NCI-H2196 treated with DMSO at 0.1 percent for 48 hours (cell line): Measurements from ENCODE around the gene AGPS.
"Not testable (repeated sequence)": the region's sequence is repeated elsewhere in the genome, so short reads cannot be mapped to it uniquely, and the experiment has no call there.

Source experiments
- DNase-seq: peaks from one replicate; lab custom pipeline; 2025; ENCODE audit not compliant: unreplicated experiment; lab: John Stamatoyannopoulos, UW

Gene AGPS

DNA sequence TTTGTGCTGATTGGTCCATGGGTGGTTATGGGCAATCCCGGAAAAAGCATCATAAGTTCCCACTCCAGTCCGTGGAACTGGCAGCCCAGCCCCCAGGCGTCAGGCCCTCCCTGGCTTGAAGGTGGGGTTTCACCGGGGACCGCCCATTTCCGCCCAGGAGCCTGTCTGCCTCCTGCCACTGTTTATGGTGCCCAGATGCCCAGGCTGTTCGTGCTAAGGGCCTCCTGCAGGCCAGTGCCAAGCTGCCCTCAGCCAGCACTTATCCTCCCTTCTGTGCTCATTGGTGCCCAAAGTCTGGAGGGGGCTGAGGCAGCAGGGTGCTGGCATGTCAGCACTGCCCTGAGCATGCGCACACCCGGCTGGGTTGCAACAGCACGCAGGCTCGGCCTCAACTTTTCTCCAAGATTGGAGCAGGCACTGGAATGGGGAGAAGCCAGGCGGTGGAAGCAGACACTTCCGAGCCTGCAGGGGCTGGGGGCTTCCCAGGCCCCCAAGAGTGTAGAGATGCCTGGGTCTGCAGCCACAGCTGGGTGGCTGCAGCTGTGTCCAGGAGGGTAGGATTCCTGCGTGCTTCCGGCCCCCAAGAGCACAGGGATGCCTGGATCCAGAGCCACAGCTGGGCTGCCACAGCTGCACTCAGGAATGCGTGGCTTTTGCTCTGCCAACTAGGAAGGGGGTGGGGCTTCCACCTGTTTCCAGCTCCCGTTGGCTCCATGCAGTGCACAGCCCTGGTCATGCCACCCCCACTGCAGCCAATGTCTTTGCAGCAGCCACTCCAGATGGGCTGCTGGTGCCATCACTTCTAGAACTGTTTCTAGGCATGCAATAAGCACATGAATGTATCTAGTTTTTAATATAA is 74.0 kb downstream of the AGPS start:
- DNase-seq = no peak

GRCh38 chr2:177467646-177468045 is 75.1 kb downstream of the AGPS start:
- no peak for DNase-seq

GRCh38 chr2:177471990-177472389 is 79.4 kb downstream of the AGPS start:
- no peak for DNase-seq

GRCh38 chr2:177474301-177474700 is 81.7 kb downstream of the AGPS start:
- DNase-seq = no peak

DNA sequence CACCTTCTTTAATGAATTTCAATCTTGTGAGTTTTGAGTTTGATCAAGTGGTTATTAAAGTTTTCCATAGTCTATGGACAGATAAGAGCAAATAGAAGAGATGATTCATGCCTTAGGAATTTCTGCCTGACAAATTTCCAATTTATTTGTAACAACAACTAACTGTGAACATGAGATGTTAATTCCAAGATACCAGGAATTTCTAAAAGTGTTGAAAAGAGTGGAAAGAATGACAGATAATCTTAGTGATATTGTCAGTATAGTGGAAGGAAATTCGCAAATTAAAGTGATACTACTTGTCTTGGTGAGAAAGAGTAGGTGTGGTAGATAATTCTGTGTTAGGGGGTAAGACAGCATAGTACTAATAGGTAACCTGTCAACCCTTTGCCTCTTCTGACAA is 82.4 kb downstream of the AGPS start:
- DNase-seq = no peak

GRCh38 chr2:177476897-177477296 is 84.3 kb downstream of the AGPS start:
- no peak for DNase-seq

- no peak for DNase-seq
Observed at GRCh38 chr2:177478029-177478428, 85.5 kb downstream of the AGPS start.

GRCh38 chr2:177478907-177479306 is 86.3 kb downstream of the AGPS start:
- DNase-seq = no peak

DNA sequence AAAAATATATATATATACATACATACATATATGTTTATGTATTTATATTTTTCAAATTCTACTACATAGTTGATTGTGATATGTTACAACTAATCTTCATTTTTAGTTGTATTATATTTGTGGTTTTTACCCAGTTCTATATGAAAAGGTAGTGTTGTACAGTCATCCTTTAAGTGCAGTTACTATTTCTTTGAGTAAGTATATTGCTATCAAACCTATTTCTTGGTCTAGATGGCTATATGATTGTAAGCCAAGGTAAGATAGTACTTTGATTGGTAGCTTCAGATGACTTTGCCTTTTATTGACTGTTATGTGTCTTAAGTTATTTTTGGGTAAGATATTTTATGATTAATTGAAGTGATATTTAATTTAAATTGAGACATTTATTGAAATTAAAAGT is 89.6 kb downstream of the AGPS start:
- DNase-seq = no peak

DNA sequence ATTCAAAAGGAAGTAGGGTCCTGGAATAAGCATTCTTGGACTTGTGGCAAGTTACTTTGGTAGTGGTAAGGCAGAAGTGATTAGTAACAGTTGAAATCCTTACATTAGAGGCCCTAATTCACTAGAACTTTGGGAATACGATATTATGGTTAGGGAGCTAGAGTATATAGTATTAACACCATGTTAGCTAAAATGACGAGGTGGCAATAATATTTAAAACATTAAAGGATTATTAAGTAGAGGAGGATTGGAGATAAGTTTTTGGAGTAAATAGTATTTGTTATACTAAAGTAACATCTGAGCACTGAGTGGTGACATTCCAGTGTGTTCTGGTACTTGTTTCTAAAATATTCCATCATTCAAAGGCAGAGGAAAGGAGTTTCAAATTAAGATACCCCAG is 91.0 kb downstream of the AGPS start:
- no peak for DNase-seq

- no peak for DNase-seq
Observed at GRCh38 chr2:177484180-177484795, 91.7 kb downstream of the AGPS start.

- not testable (repeated sequence) for DNase-seq
Observed at GRCh38 chr2:177485657-177486056, 93.1 kb downstream of the AGPS start.

DNA sequence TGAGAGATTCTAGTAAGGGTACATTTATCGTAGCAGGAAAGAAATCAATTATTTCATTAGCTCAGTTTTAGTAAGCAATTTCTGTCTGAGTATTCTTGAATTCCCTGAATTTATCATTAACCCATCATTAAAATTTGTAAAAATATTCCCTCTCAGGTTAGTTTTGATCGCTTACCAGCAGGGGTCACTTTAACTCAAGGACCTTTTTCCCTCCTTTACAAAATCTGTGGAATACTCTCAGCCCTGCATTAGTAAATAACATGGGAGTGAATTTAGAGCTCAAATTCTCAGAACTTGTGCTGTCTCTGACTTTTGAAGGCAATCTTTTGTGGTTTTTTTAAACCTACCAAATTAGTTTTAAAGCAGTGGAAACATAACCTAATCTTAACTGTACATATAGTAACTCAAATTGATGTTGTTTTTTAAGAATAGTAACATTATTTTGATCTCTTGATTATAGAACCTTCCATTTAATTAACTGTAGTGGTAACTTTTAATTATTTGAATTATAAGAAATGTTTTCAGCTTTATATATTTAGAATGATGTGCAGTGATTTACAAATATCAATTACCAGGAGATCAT is 97.2 kb downstream of the AGPS start:
- peak; percentile 11 for DNase-seq

GRCh38 chr2:177495945-177496344 is 103.4 kb downstream of the AGPS start:
- DNase-seq = no peak

DNA sequence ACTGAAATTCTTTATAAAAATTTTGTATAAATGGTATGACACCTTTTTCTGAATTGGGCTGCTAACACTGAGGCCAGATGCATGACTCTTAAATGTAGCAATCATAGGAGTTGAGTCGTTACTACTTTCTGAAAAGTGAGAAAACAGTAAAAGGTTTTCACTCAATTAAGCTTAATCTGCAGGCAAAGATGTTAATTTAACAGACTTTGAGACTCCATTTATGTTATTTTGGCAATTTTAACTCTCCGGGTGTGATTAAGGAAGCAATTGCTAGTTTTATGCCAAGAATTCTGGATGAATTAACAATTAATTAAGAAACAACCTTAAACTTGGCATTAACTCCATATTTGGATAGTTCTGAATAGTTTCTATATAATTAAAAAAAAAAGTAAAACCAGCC is 104.3 kb downstream of the AGPS start:
- no peak for DNase-seq

GRCh38 chr2:177501186-177501585 is 108.6 kb downstream of the AGPS start:
- no peak for DNase-seq

DNA sequence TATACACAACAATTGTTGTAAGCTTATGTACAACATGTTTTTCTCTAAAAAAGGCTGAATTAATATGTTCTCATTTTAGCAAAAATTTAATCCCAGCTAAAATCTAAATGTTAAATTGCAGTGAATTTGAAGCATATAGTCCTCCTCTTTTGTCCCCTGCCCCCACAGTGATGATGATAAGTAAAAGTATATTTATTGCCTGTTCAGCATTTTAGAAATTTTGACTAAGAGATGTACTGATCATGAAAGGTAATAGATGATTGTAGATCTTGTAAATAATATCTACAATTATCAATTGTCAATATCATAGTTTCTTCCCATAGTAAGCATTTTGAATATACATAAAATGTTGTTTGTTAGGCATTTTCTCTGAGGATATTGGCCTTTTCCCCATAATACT is 113.9 kb downstream of the AGPS start:
- DNase-seq = no peak

- no peak for DNase-seq
Observed at GRCh38 chr2:177506998-177507397, 114.4 kb downstream of the AGPS start.

DNA sequence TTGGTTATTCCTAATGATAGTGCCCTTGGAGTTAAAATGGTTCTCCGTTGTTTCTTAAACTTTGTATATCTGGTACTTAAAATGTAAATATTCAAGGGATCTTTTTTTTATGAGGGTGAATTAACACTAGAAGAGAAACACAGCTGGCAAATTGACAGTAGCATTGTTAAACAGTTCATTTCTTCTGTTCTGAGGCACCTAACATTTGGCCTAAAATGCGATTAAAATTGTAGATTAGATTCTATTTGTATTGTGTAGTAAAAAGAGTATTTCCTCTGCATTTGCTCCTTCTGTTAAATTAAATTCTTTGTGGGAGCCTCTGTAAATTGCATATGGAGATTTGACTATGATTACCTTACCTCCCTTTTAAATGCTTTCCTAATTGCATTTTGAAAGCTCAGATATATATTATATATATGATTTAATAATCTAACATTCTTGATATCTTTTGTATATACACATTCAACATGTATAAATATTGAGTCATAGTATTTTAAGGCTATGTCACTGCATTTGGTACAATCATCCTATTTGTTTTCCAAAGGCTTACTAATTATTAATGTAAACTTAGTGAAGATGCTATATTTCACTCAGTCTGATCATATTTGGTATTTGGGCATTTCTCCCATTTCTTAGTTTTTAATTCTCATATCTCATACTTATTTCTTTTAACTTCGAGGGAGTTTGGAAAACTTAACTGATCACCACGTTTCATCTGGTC is 124.4 kb downstream of the AGPS start:
- no peak for DNase-seq

- DNase-seq = no peak
Observed at GRCh38 chr2:177518754-177519153, 126.2 kb downstream of the AGPS start.

GRCh38 chr2:177519534-177520115 is 127.1 kb downstream of the AGPS start:
- no peak for DNase-seq
